Keratinocyte (primary cell): ENCODE data around the gene NUP214. TPM values are rescaled to one million over a fixed set of nuclear protein-coding genes. Genes with fewer than 3 reads are reported as not detected.

Source experiments
- DNase-seq: peaks from one replicate; pipeline ENCODE4 v3.0.0-alpha.2; 2011; ENCODE audit warnings: low read depth, missing footprints, low spot score
- FAIRE-seq: peaks from 2 replicates; lab custom pipeline; 2011; peaks lifted over from hg19 to GRCh38; lab: Jason Lieb, UNC
- H2AFZ ChIP-seq: 2 replicates; pipeline ENCODE4 v1.6.0; 2012; ENCODE audit warnings: low read length, control low read depth, inconsistent platforms; ENCODE audit not compliant: control insufficient read depth
- H3K27ac ChIP-seq: 2 replicates; pipeline ENCODE4 v1.5.1; 2011; ENCODE audit warnings: low read length; ENCODE audit not compliant: control insufficient read depth, insufficient read depth
- H3K27me3 ChIP-seq: 3 replicates; pipeline ENCODE4 v1.6.0; 2011; ENCODE audit warnings: low read length; ENCODE audit not compliant: control insufficient read depth, insufficient read depth; ENCODE audit errors: extremely low read depth
- H3K36me3 ChIP-seq, 2 experiments: 2 replicates in 1 of 2; 3 replicates in 1 of 2; pipeline ENCODE4 v1.5.1; 2011; ENCODE audit warnings: low read length in 2 of 2, mild to moderate bottlenecking in 1 of 2; ENCODE audit not compliant: control insufficient read depth in 2 of 2, insufficient read depth in 2 of 2; ENCODE audit errors: extremely low read depth in 1 of 2
- H3K4me1 ChIP-seq: 3 replicates; pipeline ENCODE4 v1.5.1; 2011; ENCODE audit warnings: low read length; ENCODE audit not compliant: control insufficient read depth, insufficient read depth; ENCODE audit errors: extremely low read depth
- H3K4me2 ChIP-seq: 3 replicates; pipeline ENCODE4 v1.6.0; 2011; ENCODE audit warnings: low read depth, low read length; ENCODE audit not compliant: control insufficient read depth, insufficient read depth; ENCODE audit errors: extremely low read depth
- H3K4me3 ChIP-seq, 3 experiments: fragments of 200-600 bp in 1 of 3; sonication (generic) in 1 of 3; 2 replicates in 2 of 3; 3 replicates in 1 of 3; pipeline ENCODE4 v1.5.1; 2011 to 2016; ENCODE audit warnings: low read length in 3 of 3, mild to moderate bottlenecking in 3 of 3, control low read depth in 2 of 3, inconsistent platforms in 1 of 3, low read depth in 1 of 3, mixed read lengths in 1 of 3, mixed run types in 1 of 3, moderate library complexity in 1 of 3; ENCODE audit not compliant: control insufficient read depth in 2 of 3, insufficient read depth in 2 of 3; ENCODE audit errors: extremely low read depth in 1 of 3
- H3K79me2 ChIP-seq: 2 replicates; pipeline ENCODE4 v1.6.0; 2012; ENCODE audit warnings: low read length; ENCODE audit not compliant: control insufficient read depth, insufficient read depth
- H3K9ac ChIP-seq: 3 replicates; pipeline ENCODE4 v1.6.0; 2011; ENCODE audit warnings: low read length; ENCODE audit not compliant: control insufficient read depth, insufficient read depth; ENCODE audit errors: extremely low read depth
- H3K9me1 ChIP-seq: 3 replicates; pipeline ENCODE4 v1.6.0; 2011; ENCODE audit warnings: low read length; ENCODE audit not compliant: control insufficient read depth, insufficient read depth; ENCODE audit errors: extremely low read depth
- H3K9me3 ChIP-seq: 2 replicates; pipeline ENCODE4 v1.5.1; 2012; ENCODE audit warnings: low read depth, low read length; ENCODE audit not compliant: control insufficient read depth
- H4K20me1 ChIP-seq: 3 replicates; pipeline ENCODE4 v1.6.0; 2011; ENCODE audit warnings: low read length; ENCODE audit not compliant: control insufficient read depth, insufficient read depth; ENCODE audit errors: extremely low read depth
- EZH2 ChIP-seq: IDR thresholded peaks from one replicate; pipeline ENCODE4 v1.6.1; 2012; ENCODE audit warnings: inconsistent platforms, mild to moderate bottlenecking, low read length, moderate library complexity
- dilution Hi-C: fragments of 300-500 bp; cut with MboI; formaldehyde crosslinking; loops from one replicate; pipeline ENCODE4 v1.7.0; 2020; ENCODE audit warnings: low sequenced_read_pairs; ENCODE audit not compliant: extremely low pct_ligation_motif_present
- polyA plus RNA-seq, 5 experiments: library from polyadenylated mRNA; depleted of rRNA in 3 of 5; stranded (reverse) in 3 of 5; stranded (forward) in 1 of 5; unstranded in 1 of 5; fragments of >200 nt; gene quantifications; 1 replicate in 1 of 5; 2 replicates in 3 of 5; 3 replicates in 1 of 5; pipeline versions ENCODE4 v1.2.1 to v1.2.3, GENCODE V29; 2011 to 2012; ENCODE audit warnings: missing spikeins in 2 of 5, low read depth in 1 of 5, low replicate concordance in 1 of 5
- TF ChIP-seq, protein P1 (sequence below), 3 experiments: IDR thresholded peaks in 1 of 3; conservative IDR thresholded peaks in 1 of 3; optimal IDR thresholded peaks in 1 of 3; 2 replicates in 2 of 3; 3 replicates in 1 of 3; pipeline versions ENCODE3 to v1.5.1; 2011; ENCODE audit warnings: low read length in 3 of 3, mild to moderate bottlenecking in 3 of 3, moderate library complexity in 2 of 3, control low read depth in 1 of 3, inconsistent platforms in 1 of 3; ENCODE audit not compliant: insufficient read depth in 2 of 3; ENCODE audit errors: extremely low read depth in 1 of 3

Gene NUP214
- polyA plus RNA-seq, 1 donor (not counting 4 experiments of a cell fraction or from before 2014, with no cell fraction given), result 7.3 TPM

DNA sequence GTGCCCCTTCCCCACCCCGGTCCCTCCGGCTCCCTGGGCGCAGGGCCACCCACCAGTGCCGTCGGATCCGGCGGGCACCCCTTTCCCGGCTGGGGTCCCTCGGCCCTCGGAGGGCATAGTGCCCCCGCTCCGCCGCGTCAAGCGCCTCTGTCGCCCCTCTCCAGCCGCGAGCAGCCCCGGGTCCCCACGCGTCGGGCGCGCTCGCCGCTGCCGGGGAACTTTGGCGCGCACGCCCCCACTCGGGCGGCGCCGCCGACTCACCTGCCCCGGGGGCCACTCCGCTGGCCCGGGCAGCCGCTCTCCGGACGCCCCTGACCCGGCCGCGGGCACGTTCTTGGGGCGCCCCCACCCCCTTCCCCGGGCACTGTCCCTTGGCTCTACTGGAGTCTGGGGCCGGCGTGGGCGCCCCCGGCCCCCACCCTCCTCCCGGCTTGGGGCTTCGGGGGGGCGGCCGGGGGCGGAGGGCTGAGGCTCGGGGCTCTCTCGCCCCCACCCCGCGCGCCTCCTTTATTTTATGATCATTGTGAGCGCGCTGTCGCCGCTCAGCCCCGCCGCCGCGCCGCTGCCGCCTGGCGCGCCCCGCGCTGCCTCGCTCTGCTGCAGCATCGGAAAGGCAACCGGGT is 152.0 kb downstream of the NUP214 start:
- Histone ChIP-seq H3K36me3 (no peaks in the 10 kb centered on the region), H3K9me1 (no peaks in the 10 kb centered on the region), H3K9ac (no peak overlapping the region), H3K79me2 (no peaks in the 10 kb centered on the region), H3K4me1 (no peaks in the 10 kb centered on the region), H3K27ac (no peak overlapping the region), H3K4me2 (peak overlapping the region; percentile 58), H4K20me1 (no peaks in the 10 kb centered on the region), H2AFZ (no peak overlapping the region), H3K9me3 (no peaks in the 10 kb centered on the region), H3K27me3 (peaks cover 52% of the 10 kb centered on the region), H3K4me3 (peak overlapping the region; percentile 20 to 64 (median 28))
- no peak for FAIRE-seq
- dilution Hi-C loops, result no loop called here
- TF ChIP-seq EZH2, result peak; percentile 42
- TF ChIP-seq, protein P1, sequence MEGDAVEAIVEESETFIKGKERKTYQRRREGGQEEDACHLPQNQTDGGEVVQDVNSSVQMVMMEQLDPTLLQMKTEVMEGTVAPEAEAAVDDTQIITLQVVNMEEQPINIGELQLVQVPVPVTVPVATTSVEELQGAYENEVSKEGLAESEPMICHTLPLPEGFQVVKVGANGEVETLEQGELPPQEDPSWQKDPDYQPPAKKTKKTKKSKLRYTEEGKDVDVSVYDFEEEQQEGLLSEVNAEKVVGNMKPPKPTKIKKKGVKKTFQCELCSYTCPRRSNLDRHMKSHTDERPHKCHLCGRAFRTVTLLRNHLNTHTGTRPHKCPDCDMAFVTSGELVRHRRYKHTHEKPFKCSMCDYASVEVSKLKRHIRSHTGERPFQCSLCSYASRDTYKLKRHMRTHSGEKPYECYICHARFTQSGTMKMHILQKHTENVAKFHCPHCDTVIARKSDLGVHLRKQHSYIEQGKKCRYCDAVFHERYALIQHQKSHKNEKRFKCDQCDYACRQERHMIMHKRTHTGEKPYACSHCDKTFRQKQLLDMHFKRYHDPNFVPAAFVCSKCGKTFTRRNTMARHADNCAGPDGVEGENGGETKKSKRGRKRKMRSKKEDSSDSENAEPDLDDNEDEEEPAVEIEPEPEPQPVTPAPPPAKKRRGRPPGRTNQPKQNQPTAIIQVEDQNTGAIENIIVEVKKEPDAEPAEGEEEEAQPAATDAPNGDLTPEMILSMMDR (optimal IDR thresholded peaks at IDR 0.05 in 1 of 3, IDR thresholded peaks at IDR 0.05 in 1 of 3, conservative IDR thresholded peaks at IDR 0.05 in 1 of 3; ENCODE audit: extremely low read depth in 1 of 3, insufficient read depth in 2 of 3, low read length in 3 of 3), result no peak
- no peak for DNase-seq

GRCh38 chr9:131277910-131278701 is 152.7 kb downstream of the NUP214 start:
- H3K9me3 ChIP-seq, result no peaks in the 10 kb centered on the region
- dilution Hi-C loops, result no loop called here
- TF ChIP-seq, protein P1 (optimal IDR thresholded peaks at IDR 0.05 in 1 of 3, IDR thresholded peaks at IDR 0.05 in 1 of 3, conservative IDR thresholded peaks at IDR 0.05 in 1 of 3; ENCODE audit: extremely low read depth in 1 of 3, insufficient read depth in 2 of 3, low read length in 3 of 3), result no peak
- no peak for TF ChIP-seq EZH2
- no peaks in the 10 kb centered on the region for H3K36me3 ChIP-seq
- no peaks in the 10 kb centered on the region for H4K20me1 ChIP-seq
- no peak overlapping the region for H3K9ac ChIP-seq
- H3K27me3 ChIP-seq, result peaks cover 58% of the 10 kb centered on the region
- no peaks in the 10 kb centered on the region for H3K4me1 ChIP-seq
- H3K9me1 ChIP-seq, result no peaks in the 10 kb centered on the region
- peak overlapping the region in 2 of 3 experiments; percentile 28 to 64 for H3K4me3 ChIP-seq
- H2AFZ ChIP-seq, result no peak overlapping the region
- no peak for FAIRE-seq
- no peak for DNase-seq
- peak overlapping the region; percentile 58 for H3K4me2 ChIP-seq
- H3K79me2 ChIP-seq, result no peaks in the 10 kb centered on the region
- H3K27ac ChIP-seq, result no peak overlapping the region
